Inferior parietal cortex (tissue), 1 donor: ENCODE results near the gene TRIM3.

Source experiments
- DNase-seq: peaks from one replicate; pipeline ENCODE4 v3.0.0-alpha.2; 2016; ENCODE audit errors: extremely low spot score

The TRIM3 gene

DNA sequence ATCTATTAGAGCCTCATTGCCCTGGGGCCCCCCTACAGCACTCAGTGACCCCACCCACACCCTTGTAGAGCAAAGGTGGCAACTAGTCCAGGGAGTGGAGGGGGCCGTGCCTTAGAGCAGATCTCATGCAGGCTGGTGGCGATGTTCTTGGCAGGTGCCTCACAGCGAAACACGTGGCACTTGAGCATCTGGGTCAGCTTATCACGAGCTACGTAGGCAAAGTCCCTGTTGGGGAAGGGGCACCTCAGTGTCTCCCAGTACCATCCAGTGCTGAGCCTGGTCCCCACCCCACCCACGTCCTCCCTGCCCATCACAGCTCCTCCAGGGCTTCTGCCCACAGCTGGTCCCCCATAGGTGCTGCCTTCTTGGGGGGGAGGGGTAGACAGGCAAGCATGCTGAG lies 72.3 kb downstream of the TRIM3 start:
- DNase-seq: no peak

DNA sequence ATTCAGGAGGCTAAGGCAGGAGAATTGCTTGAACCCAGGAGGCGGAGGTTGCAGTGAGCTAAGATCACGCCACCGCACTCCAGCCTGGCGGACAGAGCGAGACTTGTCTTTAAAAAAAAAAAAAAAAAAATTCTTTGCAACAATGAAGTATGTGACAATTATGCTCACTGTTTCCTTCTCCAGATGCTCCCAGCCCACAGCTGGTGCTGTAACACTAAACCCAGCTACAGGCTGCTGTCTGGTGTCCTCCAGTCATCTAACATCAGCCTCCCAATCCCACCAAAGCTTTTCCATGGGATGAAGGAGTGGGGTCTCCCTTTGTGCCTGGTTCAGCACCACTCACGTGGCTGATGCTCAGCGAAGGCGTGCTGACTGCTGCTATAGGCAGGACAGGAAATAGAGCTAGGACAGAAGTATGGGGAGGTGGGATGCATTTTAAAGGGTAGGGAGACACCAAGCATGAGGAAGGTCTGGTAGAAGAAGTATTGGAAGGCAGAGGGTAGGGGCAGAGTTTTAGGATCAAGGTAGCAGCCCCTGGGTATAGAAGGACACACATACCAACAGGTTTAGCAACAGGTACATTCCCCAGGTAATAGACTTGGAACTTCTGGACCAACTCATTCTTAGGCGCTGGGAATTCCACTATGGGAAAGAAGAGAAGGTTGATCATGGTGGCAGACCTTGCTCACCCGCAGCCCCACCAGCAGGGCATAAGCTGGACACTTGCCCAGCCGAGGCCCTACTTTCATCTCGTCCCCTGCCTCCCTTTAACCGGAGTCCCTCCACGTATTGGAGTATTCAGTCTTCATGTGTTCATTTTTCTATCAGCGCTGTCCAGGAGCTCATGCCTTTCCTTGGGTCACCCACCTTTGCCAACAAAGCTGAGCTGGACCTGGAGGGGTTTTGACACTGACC lies 73.1 kb downstream of the TRIM3 start:
- no peak for DNase-seq
